ENCODE results near the gene CEP350. TPM values are rescaled to one million over a fixed set of nuclear protein-coding genes. Genes with fewer than 3 reads are reported as not detected.

CEP350 gene
- total and polyA plus RNA-seq, 2 of the 13 experiments (the other 11 are each of a cell fraction or from before 2014, with no cell fraction given): 7.6 to 35.9 TPM

DNA sequence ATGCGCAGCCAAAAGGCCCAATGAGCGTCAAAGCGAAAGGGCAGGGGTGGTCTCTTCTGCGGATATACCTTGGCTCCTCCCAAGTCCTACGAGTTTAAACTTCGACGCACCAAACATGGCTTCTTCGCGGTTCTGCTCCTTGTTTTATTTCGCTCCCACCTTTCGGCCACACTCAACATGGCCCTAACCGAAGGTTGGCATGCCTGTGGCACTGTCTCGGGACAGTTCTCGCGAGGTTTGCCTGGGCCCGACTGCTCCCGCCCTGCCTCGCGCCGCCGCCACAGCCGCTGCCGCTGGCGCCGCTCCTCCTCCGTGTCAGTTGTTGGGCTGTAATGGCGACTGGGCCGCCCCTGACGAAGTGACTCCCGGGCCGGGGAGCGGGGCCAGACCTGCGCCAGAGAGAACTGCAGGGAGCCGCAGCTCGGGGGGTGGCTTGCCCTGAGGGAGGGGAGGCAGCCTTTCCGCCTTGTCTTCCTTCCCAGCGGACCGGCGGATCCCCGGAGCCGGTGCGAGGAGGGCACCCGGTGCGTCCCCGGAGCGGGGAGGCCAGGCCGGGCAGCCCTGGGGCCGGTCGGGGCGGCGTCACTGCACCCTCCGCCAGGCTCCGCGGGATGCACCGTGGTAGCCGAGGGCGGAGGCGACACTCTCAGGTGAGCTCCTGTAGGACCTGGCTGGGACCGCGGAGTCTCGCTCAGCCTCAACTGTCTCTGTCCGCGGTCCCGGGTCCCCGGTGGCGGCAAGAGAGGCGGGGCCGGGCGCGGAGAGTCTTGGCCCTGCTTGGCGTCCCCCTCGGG, at the start of gene CEP350 (continued):
- TF ChIP-seq CHD2 (IDR thresholded peaks at IDR 0.05; ENCODE audit: low read depth, low read length) (peak; percentile 99), SRSF9 (IDR thresholded peaks at IDR 0.05; ENCODE audit: borderline replicate concordance, insufficient read depth, low read depth, low read length, poor library complexity, severe bottlenecking) (no peak), ZNF546 (CRISPR knock-in tag; conservative IDR thresholded peaks at IDR 0.05) (no peak), KLF13 (CRISPR knock-in tag; IDR thresholded peaks at IDR 0.05) (no peak), ZNF331 (CRISPR knock-in tag; IDR thresholded peaks at IDR 0.05) (peak; percentile 82), DNMT3B (CRISPR knock-in tag; conservative IDR thresholded peaks at IDR 0.05) (0 out of 2 replicates have a peak, but pooled peaks have one; percentile 59), ZNF562 (CRISPR knock-in tag; IDR thresholded peaks at IDR 0.05; ENCODE audit: borderline replicate concordance) (no peak), KLF12 (CRISPR knock-in tag; IDR thresholded peaks at IDR 0.05; ENCODE audit: borderline replicate concordance) (no peak), TCF7L2 (IDR thresholded peaks at IDR 0.05; ENCODE audit: low read depth, low read length) (no peak), ZNF484 (CRISPR knock-in tag; IDR thresholded peaks at IDR 0.05; ENCODE audit: borderline replicate concordance, low read depth) (no peak)
- TF ChIP-seq, protein P1, sequence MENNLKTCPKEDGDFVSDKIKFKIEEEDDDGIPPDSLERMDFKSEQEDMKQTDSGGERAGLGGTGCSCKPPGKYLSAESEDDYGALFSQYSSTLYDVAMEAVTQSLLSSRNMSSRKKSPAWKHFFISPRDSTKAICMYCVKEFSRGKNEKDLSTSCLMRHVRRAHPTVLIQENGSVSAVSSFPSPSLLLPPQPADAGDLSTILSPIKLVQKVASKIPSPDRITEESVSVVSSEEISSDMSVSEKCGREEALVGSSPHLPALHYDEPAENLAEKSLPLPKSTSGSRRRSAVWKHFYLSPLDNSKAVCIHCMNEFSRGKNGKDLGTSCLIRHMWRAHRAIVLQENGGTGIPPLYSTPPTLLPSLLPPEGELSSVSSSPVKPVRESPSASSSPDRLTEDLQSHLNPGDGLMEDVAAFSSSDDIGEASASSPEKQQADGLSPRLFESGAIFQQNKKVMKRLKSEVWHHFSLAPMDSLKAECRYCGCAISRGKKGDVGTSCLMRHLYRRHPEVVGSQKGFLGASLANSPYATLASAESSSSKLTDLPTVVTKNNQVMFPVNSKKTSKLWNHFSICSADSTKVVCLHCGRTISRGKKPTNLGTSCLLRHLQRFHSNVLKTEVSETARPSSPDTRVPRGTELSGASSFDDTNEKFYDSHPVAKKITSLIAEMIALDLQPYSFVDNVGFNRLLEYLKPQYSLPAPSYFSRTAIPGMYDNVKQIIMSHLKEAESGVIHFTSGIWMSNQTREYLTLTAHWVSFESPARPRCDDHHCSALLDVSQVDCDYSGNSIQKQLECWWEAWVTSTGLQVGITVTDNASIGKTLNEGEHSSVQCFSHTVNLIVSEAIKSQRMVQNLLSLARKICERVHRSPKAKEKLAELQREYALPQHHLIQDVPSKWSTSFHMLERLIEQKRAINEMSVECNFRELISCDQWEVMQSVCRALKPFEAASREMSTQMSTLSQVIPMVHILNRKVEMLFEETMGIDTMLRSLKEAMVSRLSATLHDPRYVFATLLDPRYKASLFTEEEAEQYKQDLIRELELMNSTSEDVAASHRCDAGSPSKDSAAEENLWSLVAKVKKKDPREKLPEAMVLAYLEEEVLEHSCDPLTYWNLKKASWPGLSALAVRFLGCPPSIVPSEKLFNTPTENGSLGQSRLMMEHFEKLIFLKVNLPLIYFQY (CRISPR knock-in tag; IDR thresholded peaks at IDR 0.05; ENCODE audit: borderline replicate concordance): no peak
- TF ChIP-seq, protein P2, sequence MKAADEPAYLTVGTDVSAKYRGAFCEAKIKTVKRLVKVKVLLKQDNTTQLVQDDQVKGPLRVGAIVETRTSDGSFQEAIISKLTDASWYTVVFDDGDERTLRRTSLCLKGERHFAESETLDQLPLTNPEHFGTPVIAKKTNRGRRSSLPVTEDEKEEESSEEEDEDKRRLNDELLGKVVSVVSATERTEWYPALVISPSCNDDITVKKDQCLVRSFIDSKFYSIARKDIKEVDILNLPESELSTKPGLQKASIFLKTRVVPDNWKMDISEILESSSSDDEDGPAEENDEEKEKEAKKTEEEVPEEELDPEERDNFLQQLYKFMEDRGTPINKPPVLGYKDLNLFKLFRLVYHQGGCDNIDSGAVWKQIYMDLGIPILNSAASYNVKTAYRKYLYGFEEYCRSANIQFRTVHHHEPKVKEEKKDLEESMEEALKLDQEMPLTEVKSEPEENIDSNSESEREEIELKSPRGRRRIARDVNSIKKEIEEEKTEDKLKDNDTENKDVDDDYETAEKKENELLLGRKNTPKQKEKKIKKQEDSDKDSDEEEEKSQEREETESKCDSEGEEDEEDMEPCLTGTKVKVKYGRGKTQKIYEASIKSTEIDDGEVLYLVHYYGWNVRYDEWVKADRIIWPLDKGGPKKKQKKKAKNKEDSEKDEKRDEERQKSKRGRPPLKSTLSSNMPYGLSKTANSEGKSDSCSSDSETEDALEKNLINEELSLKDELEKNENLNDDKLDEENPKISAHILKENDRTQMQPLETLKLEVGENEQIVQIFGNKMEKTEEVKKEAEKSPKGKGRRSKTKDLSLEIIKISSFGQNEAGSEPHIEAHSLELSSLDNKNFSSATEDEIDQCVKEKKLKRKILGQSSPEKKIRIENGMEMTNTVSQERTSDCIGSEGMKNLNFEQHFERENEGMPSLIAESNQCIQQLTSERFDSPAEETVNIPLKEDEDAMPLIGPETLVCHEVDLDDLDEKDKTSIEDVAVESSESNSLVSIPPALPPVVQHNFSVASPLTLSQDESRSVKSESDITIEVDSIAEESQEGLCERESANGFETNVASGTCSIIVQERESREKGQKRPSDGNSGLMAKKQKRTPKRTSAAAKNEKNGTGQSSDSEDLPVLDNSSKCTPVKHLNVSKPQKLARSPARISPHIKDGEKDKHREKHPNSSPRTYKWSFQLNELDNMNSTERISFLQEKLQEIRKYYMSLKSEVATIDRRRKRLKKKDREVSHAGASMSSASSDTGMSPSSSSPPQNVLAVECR (CRISPR knock-in tag; IDR thresholded peaks at IDR 0.05; ENCODE audit: borderline replicate concordance): peak; percentile 95
- TF ChIP-seq, protein P3, sequence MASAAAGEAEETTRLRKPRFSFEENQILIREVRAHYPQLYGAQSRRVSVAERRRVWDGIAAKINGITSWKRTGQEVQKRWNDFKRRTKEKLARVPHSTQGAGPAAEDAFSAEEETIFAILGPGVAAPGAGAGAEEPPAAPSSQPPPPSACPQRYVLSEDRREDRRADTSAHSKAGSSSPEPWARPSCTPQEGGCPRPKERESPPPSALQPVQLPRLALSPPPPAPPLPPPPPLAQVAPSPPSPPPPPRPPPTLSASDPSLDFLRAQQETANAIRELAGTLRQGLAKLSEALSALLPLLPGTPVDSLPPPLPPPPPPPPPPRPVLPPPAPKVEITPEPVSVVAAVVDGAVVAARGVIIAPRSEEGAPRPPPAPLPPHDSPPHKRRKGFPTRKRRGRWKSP (CRISPR knock-in tag; IDR thresholded peaks at IDR 0.05): 0 out of 2 replicates have a peak, but pooled peaks have one; percentile 59
- TF ChIP-seq, protein P4, sequence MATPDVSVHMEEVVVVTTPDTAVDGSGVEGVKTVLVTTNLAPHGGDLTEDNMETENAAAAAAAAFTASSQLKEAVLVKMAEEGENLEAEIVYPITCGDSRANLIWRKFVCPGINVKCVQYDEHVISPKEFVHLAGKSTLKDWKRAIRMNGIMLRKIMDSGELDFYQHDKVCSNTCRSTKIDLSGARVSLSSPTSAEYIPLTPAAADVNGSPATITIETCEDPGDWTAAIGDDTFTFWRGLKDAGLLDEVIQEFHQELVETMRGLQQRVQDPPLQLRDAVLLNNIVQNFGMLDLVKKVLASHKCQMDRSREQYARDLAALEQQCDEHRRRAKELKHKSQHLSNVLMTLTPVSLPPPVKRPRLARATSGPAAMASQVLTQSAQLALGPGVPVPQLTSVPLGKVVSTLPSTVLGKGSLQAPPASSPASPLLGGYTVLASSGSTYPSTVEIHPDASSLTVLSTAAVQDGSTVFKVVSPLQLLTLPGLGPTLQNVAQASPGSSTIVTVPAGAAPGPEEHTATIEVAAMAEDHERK (CRISPR knock-in tag; IDR thresholded peaks at IDR 0.05; ENCODE audit: low read depth): peak; percentile 43; the same call in 1 of the 2 replicates
- TF ChIP-seq, protein P5, sequence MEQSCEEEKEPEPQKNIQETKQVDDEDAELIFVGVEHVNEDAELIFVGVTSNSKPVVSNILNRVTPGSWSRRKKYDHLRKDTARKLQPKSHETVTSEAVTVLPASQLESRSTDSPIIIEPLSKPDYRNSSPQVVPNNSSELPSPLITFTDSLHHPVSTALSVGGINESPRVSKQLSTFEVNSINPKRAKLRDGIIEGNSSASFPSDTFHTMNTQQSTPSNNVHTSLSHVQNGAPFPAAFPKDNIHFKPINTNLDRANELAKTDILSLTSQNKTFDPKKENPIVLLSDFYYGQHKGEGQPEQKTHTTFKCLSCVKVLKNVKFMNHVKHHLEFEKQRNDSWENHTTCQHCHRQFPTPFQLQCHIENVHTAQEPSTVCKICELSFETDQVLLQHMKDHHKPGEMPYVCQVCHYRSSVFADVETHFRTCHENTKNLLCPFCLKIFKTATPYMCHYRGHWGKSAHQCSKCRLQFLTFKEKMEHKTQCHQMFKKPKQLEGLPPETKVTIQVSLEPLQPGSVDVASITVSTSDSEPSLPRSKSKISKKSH (CRISPR knock-in tag; IDR thresholded peaks at IDR 0.05; ENCODE audit: borderline replicate concordance): peak; percentile 75
